ENCODE data around the gene PRKCZ.

GRCh38 chr1:2044510-2045319 lies 5.5 kb upstream of the PRKCZ start:
- TF ChIP-seq CTCF (conservative IDR thresholded peaks at IDR 0.05 in 1 of 2, IDR thresholded peaks at IDR 0.05 in 1 of 2; ENCODE audit: low read depth in 1 of 2, low read length in 2 of 2) (peak; percentile 47 to 55), EZH2 (IDR thresholded peaks at IDR 0.05; ENCODE audit: low read length, missing control alignments) (no peak)
